Measurements from ENCODE around the gene PLXNB3. TPM values are rescaled to one million over a fixed set of nuclear protein-coding genes. Genes with fewer than 3 reads are reported as not detected.

The PLXNB3 gene
- total RNA-seq, 1 donor from 2014 or later, result 3.3 TPM

GRCh38 chrX:153766871-153767673 is 3.0 kb downstream of the PLXNB3 start:
- no peak for TF ChIP-seq CTCF (IDR thresholded peaks at IDR 0.05)
- ATAC-seq, result no peak
- H3K27ac ChIP-seq, result no peak overlapping the region
- H3K27me3 ChIP-seq, result no peaks in the 10 kb centered on the region
- H3K4me1 ChIP-seq, result peaks cover 3% of the 10 kb centered on the region
- DNase-seq, result peak; percentile 38
- no peak overlapping the region for H3K4me3 ChIP-seq
- H3K36me3 ChIP-seq, result no peaks in the 10 kb centered on the region
- no peaks in the 10 kb centered on the region for H3K9me3 ChIP-seq
- intact Hi-C loops (cut with DNase I), result loop anchor here (10.0 kb wide), 1 partner anchor 188 kb away; no protein-coding TSS in a partner anchor

DNA sequence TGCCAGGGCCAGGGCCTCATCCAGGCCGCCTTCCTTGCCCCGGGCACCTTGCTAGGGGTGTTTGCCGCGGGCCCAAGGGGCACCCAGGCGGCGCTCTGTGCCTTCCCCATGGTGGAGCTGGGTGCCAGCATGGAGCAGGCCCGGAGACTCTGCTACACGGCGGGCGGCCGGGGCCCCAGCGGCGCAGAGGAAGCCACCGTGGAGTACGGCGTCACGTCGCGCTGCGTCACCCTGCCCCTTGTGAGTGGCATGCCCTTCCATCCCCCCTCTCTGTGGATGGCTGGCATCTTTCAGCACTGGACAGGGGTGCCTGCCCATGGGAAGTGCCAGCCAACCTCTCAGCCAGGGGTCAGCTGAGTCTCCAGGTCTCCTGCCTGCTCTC is 3.6 kb downstream of the PLXNB3 start:
- H3K4me1 ChIP-seq, result peaks cover 3% of the 10 kb centered on the region
- H3K36me3 ChIP-seq, result no peaks in the 10 kb centered on the region
- H3K4me3 ChIP-seq, result no peak overlapping the region
- intact Hi-C loops (cut with DNase I), result loop anchor here (10.0 kb wide), 1 partner anchor 187 kb away; no protein-coding TSS in a partner anchor
- no peak overlapping the region for H3K27ac ChIP-seq
- no peaks in the 10 kb centered on the region for H3K27me3 ChIP-seq
- no peak for TF ChIP-seq CTCF (IDR thresholded peaks at IDR 0.05)
- DNase-seq (no peak), ATAC-seq (no peak)
- no peaks in the 10 kb centered on the region for H3K9me3 ChIP-seq

- TF ChIP-seq CTCF (IDR thresholded peaks at IDR 0.05), result no peak
- Histone ChIP-seq H3K4me3 (no peak overlapping the region), H3K36me3 (no peaks in the 10 kb centered on the region), H3K27ac (no peak overlapping the region), H3K4me1 (peaks cover 3% of the 10 kb centered on the region), H3K9me3 (no peaks in the 10 kb centered on the region), H3K27me3 (no peaks in the 10 kb centered on the region)
- DNase-seq (peak; percentile 39), ATAC-seq (no peak)
- intact Hi-C loops (cut with DNase I), result loop anchor here (10.0 kb wide), 1 partner anchor 186 kb away; no protein-coding TSS in a partner anchor
Measured at GRCh38 chrX:153768311-153769157, 4.5 kb downstream of the PLXNB3 start.

GRCh38 chrX:153769158-153769864 is 5.3 kb downstream of the PLXNB3 start:
- no peaks in the 10 kb centered on the region for H3K27me3 ChIP-seq

More at GRCh38 chrX:153769158-153769864, 5.3 kb downstream of the PLXNB3 start:
- H3K9me3 ChIP-seq, result no peaks in the 10 kb centered on the region
- H3K4me3 ChIP-seq, result no peak overlapping the region
- intact Hi-C loops (cut with DNase I), result loop anchor here (10.0 kb wide), 1 partner anchor 185 kb away; no protein-coding TSS in a partner anchor
- H3K27ac ChIP-seq, result no peak overlapping the region
- no peaks in the 10 kb centered on the region for H3K36me3 ChIP-seq
- DNase-seq (no peak), ATAC-seq (no peak)
- no peaks in the 10 kb centered on the region for H3K4me1 ChIP-seq
- TF ChIP-seq CTCF (IDR thresholded peaks at IDR 0.05), result no peak
